ENCODE measurements around the gene BIRC7.

GRCh38 chr20:63236116-63236837 is 572 bp downstream of the BIRC7 start:
- TF ChIP-seq, protein P1, sequence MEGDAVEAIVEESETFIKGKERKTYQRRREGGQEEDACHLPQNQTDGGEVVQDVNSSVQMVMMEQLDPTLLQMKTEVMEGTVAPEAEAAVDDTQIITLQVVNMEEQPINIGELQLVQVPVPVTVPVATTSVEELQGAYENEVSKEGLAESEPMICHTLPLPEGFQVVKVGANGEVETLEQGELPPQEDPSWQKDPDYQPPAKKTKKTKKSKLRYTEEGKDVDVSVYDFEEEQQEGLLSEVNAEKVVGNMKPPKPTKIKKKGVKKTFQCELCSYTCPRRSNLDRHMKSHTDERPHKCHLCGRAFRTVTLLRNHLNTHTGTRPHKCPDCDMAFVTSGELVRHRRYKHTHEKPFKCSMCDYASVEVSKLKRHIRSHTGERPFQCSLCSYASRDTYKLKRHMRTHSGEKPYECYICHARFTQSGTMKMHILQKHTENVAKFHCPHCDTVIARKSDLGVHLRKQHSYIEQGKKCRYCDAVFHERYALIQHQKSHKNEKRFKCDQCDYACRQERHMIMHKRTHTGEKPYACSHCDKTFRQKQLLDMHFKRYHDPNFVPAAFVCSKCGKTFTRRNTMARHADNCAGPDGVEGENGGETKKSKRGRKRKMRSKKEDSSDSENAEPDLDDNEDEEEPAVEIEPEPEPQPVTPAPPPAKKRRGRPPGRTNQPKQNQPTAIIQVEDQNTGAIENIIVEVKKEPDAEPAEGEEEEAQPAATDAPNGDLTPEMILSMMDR (conservative IDR thresholded peaks at IDR 0.05; ENCODE audit: low read length): no peak
- TF ChIP-seq EZH2phosphoT487 (IDR thresholded peaks at IDR 0.05; ENCODE audit: borderline replicate concordance, low read depth, low read length): no peak

Data from OCI-LY7 (cell line).